HG03280 (cell line): ENCODE data around the gene TCEAL8.

Experiments
- ATAC-seq: cut with Tn5 transposase; IDR thresholded peaks from one replicate; pipeline ENCODE4 v1.9.1; 2021; ENCODE audit warnings: mild to moderate bottlenecking, moderate library complexity; ENCODE audit not compliant: unreplicated experiment

TCEAL8 gene

GRCh38 chrX:103215425-103215991, 39.4 kb downstream of the TCEAL8 start:
- peak; percentile 9 for ATAC-seq

GRCh38 chrX:103214870-103215424, 40.0 kb downstream of the TCEAL8 start, which contains the start of gene BEX4:
TSS of gene BEX4 (plus strand) at chrX:103215108. CDS start at chrX:103216154, 1,046 bp downstream.
- ATAC-seq: peak; percentile 83

- no peak for ATAC-seq
Observed at GRCh38 chrX:103212749-103213457, 42.1 kb downstream of the TCEAL8 start.

GRCh38 chrX:103211012-103211715, 43.8 kb downstream of the TCEAL8 start:
- no peak for ATAC-seq

- ATAC-seq: no peak
Observed at GRCh38 chrX:103210056-103210455, 44.9 kb downstream of the TCEAL8 start.
